ENCODE measurements around the gene AP5Z1.

The AP5Z1 gene

DNA sequence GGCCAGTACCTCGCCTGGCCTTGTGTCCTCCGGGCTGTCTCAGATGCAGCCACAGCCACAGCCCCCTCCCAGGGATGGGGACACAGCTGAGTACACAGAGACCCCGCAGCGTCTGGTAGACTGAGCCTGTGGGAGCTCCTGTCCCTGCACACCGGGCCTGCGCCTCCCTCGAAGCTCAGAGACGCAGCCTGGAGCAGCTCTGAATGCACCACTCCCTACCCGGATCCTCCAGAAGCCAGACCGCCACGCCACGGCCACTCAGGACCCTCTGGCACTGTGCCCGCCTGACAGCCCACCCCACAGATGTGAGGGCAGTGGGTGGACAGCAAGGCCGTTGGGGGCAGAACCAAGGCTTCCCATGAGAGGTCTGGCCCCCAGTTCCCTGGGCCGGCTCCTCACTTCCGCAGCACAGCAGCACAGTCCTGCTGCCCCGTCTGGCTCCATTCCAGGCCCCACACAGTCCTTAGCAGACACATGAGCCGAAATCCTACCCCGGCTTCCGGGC lies 45.6 kb downstream of the AP5Z1 start:
- DNase-seq (ENCODE audit: low read depth in 2 of 2), result no peak

DNA sequence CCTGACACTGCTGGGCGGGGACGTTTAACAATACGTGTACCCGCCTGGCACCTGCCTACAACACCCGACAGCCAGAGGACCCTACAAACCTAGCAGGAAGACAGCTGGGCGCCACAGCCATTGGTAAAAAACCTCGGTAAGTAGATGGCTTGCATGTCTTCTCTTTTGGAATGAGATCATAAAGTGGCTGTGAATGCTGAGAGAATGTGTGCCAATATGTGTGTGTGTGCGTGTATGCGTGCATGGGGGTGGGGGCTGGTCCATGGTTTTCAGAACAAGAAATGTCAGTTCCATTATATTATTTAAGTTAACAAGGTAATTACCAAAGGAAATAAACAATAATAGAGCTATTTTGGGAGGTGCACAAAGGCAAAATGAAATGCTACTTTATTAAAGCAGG lies 47.3 kb downstream of the AP5Z1 start:
- no peak for DNase-seq (ENCODE audit: low read depth in 2 of 2)

DNA sequence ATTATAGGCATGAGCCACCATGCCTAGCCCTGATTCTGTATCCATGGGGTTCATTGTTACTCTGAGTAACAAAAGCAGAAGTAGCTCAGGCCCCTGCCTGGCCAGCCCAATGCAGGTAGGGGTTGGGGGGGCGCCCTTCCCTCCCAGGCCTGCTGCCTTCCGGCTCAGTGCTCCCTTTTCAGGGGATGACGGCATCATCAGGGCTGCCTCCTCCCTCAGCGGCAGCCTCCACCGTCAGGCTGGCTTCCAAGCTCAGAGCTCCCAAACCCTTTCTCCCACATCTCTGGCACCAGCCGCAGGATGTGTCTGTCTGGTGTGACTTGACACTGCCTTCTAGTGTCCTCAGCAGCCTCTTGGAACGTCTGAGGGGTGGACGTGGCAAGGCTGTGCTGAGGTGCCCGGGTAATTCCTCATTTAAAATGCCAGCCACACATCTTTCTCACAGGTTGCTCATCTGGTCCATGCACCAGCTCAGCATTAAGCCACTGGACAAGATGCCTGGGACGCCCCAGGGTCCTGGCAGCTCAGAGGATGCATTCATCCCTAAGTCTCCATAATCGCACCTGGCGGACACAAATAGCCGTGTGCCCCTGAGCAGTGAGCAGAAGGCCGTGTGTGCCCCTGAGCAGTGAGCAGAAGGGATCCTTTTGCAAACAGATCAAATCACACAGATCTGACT lies 48.2 kb downstream of the AP5Z1 start:
- no peak for DNase-seq (ENCODE audit: low read depth in 2 of 2)

DNA sequence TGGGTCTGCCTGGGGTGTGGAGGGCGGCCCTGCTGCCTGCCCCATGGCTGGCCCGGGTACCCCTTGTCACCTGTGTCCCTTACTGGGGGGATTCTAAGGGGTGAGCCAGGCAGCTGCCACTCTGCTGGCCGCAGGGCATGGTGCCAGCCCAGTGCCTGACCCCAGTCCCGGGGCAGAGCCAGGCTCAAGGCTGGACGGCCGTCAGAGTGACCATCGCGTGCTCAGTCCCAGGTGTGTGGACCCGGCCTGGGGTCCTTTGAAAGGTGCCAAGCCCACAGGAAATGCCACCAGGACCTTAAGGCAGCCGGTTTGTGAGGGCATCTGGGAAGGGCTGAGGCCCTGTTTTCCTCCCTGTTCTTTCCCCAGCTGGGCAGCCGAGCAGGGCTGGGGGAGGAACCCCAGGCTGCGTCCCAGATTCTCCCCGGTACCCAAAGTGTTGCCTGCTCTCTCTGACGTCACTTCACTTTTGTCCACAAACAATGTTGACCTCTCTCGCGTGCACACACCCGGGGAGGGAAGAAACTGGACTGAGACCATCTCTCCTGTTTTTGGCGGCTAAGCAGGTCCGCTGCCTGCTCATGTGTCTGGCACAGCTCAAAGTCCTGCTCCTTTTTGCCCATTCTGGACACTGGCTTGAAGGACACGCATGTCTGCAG lies 48.8 kb downstream of the AP5Z1 start:
- DNase-seq (ENCODE audit: low read depth in 2 of 2), result no peak

DNA sequence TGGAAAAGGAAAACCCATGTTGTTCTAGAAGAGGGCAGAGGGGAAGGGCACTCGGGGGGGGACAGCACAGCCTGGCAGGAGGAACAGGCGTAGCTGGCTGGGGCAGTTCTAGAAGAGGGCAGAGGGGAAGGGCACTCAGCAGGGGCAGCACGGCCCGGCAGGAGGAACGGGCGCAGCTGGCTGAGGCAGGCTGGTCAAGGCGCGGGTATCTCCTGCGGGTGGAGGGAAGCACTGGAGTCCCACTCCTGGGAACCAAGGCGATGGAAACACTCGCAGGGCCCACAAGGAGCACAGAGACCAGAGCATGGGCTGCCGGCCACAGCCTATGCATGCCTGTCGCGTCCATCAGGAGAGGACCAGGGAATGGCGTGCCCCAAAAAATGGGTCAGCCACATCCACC lies 49.7 kb downstream of the AP5Z1 start:
- no peak for DNase-seq (ENCODE audit: low read depth in 2 of 2)

DNA sequence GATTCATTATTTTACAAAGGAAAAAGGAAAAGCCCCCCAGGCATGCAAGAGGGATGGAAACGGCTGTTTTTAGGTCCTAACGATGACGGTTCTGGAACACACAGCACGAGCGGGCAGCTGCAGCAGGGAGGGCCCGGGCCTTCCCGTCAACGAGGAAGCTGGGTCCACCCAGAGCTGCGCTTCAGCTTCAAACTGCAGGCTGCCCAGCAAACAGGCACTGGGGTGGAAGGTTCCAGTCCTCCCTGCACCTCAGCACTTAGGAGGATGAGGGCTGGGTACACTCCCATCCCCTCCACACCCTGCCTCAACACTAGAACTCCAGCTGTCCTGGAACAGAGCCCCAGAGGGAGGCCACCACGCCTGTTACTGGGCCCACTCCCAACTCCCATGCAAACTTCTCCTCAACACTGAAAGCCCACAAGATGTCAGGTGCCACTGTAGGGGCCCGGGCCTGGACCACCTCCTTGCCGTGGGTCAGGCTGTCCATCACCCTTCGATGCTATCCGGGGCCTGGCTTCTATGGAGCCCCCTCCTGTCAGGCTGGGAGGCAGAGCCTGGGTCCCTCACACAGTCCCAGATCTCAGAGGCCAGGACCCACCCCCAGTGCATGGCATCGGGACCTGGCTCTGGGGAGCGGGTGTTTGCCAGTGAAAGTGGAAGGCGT lies 53.4 kb downstream of the AP5Z1 start:
- no peak for DNase-seq (ENCODE audit: low read depth in 2 of 2)

DNA sequence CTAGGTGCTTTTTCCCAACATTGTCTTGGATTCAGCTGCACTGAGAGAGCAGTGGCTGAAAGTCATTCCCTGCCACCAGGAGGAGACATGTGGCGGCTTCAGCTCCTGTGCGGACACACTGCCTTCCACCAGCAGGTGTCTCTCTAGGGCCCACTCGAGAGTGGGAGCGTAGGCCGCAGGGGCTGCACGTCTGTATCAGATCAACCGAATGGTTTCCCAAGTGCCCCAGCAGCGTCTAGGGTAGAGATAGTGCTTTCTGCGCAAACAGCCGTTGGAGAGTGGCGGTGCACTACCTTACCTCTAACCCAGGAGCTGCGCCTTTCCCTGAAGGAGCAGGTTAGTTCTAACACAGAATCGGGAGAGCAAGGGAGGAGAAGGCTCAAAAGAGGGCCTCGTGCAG lies 54.8 kb downstream of the AP5Z1 start:
- DNase-seq (ENCODE audit: low read depth in 2 of 2), result peak; percentile 23 to 34

DNA sequence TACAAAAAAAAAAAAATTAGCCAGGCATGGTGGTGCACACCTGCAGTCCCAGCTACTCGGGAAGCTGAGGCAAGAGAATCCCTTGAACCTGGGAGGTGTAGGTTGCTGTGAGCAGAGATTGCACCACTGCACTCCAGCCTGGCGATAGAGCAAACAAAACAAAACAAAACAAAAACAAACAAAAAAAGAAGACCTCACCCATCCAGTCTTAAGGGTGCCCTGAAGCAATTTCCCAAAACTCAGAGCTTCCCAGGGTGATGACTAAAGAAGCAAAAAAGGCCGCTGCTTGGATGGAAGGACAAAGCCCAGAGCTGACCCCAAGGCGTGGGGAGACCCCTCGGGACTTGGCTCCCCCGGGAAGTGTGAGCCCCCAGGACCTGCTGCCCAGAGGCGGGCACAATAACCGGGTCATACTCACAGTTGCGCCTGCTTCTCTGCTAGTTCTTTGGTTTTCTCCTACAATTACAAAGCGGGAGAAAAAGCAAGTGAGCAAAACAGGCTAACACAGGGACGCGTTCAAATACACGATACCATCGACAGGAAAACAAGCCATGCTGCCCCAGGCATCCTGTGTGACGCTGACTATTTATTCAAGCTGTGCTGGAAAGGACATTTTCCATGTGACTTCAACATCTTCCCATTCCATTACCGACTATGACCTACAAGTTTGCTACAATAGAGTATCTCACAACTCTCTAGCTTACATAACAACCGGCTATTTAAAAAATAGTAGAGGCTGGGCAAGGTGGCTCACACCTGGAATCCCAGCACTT lies 56.5 kb downstream of the AP5Z1 start:
- no peak for DNase-seq (ENCODE audit: low read depth in 2 of 2)

DNA sequence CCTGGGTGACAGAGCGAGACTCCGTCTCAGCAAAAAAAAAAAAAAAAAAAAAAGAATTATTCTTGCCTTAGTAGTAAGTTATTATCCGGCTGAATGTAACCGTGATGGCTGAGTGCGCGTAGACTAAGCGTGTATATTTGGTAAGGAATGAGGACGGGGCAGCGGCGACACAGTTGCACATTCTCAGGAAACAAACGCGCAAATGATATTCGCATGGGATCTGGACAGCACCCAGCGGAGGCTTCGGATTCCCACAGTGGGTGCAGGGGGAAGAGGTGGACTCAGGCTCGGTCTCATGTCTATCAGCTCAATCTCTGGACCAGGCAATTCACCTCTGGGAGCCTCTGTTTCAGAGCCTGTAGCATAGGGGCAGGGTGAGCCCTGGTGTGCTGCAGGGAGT lies 57.3 kb downstream of the AP5Z1 start:
- no peak for DNase-seq (ENCODE audit: low read depth in 2 of 2)

DNA sequence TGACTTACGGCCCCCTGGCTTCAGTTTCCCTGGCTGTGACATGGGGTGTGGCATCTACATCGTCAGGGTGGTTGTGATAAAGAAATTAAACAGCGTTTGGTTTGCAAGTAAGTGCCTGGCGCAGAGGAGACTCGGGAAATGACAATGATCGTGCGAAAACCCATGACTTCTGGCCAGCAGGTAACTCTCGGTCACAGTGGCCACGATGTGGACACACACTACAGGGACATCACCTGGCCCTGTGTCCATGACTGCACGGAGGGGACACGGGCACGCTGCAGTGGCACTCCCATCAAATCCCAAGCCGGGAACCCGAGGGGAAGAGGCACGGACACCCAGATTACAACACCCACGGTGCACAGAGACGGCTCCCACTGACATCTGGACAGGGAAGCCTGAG lies 57.8 kb downstream of the AP5Z1 start:
- no peak for DNase-seq (ENCODE audit: low read depth in 2 of 2)

DNA sequence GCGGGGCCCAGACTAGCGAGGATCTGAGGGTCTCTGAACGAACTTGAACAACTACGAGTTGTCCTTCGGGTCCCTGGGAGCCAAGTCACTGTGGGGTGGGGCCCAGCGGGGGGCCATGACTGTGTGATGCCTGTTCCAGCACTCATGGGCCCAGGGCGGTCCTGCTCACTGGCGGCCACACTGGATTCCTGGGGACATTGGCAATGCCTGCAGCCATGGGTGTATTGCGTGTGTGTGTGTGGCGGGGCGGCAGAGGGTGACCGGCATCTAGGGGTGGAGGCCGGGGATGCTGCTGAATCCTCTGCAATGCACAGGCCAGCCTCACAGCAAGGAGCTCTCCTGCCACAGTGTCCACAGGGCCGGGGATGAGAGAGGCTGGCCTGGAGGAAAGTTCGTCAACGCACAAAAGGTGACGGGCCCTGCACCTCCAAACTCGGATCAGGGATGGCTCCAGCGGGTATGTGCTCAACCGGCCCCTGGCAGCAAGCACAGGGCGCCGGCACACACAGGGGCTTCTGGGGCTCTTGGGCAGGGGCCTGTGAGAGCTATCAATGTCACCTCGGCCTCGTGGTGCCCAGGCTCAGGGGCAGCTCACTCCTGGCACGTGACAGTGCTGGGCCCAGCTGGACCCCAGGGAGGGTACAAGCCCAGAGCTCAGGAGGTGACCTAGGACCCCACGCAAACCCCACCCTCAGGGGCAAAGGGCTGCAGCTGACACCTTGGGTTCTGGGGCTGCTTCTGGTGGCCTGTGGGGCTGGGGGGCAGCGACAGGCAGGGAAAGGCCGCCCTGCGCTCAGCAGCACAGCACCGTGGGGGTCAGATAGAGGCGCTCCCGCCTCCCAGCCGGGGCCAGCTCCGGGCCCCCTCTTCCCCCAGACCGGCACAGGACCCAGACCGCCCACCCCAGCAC lies 58.5 kb downstream of the AP5Z1 start:
- DNase-seq (ENCODE audit: low read depth in 2 of 2), result no peak

DNA sequence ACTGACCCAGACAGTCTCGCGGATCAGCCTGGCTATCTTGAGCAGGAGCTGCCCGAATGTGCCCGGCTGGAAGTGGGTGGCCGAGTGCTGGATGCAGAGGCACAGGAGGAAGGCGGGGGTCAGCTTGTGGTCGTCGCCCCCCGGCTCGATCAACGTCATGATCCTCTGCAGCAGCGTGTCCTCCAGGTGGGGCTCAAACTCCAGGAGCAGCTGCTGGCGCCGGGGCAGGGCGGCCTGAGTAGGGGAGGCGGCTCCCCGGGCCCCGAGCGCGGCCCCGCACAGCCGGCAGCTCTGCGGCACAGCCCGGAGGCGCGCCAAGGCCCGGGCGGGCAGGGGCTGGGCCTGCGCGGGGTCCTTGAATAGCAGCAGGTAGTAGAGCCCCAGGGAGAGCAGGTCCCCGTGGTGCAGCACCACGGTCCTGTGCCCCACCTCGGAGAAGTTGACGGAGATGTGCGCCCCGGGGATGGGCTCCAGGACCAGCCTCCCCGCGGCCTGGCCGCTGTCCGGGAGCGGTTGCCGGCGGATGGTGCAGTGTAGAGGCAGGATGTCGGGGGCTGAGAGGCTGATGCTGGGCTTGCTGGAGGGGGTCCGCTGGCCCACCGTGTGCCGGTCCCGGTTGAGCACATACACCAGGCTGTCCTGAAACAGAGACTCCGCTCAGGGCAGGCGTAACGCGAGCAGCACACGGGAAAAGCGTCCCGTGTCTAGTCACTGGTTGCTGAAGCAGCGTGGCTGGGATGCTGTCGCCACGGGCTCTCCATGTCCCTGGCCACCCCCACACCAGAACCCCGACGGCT lies 59.4 kb downstream of the AP5Z1 start:
- no peak for DNase-seq (ENCODE audit: low read depth in 2 of 2)

DNA sequence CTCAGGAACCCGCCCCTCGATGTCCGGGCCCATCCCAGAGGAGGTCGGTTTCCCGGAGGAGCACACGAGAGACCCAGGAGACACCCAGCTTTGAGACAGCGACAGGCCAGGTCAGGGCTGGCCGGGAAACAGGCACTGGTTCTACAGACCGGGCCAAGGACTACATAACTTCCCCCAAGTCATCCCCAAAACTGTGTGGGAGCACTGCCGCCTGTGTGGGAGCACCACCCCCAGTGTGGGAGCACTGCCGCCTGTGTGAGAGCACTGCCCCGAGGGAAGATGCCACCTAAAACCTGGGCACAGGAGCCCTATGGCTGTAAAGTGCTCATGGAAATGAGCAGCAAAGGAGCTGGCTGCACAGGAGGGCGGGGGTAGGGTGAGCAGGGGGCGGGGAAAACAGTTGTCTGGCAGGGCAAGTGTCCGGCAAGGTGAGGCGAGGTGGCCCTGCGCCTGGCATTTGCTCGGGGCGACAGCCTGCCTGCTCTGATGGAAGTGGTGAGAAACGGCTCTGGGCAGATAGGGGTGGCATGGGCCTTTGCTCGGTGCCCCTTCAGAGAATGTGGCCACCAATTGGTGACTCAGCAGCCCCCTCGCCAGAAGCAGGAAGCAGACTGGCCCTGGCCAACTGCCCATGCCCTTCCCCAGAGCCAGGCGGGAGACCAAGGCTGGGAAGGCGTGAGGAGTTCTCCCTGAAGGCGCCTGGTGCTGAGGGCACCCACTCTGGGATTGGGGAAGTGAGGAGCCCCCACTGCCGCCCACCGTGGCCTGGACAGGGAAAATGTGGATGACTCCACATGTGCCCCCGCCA lies 60.2 kb downstream of the AP5Z1 start:
- DNase-seq (ENCODE audit: low read depth in 2 of 2), result no peak

DNA sequence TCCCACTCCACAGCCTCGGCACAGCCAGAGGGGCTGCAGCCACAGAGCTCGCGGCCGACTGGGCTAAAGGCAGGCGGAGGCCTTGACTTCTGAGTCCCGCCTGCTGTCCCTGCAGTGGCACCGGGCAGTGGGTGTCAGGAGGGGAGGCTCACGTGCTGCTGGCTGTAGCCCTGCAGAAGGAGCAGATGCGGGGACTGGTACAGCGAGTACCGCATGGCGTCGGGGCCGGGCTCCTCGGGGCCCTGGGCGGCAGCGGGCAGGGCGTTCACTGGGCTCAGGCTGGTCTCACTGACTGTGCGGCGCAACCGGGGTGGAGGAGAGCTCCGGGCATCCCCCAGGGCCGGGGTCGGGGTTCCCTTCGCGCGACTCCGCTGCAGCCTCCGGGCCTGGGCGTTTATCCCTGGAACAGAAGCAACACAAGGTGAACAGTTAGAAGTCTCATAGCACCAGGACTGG lies 60.8 kb downstream of the AP5Z1 start:
- no peak for DNase-seq (ENCODE audit: low read depth in 2 of 2)

DNA sequence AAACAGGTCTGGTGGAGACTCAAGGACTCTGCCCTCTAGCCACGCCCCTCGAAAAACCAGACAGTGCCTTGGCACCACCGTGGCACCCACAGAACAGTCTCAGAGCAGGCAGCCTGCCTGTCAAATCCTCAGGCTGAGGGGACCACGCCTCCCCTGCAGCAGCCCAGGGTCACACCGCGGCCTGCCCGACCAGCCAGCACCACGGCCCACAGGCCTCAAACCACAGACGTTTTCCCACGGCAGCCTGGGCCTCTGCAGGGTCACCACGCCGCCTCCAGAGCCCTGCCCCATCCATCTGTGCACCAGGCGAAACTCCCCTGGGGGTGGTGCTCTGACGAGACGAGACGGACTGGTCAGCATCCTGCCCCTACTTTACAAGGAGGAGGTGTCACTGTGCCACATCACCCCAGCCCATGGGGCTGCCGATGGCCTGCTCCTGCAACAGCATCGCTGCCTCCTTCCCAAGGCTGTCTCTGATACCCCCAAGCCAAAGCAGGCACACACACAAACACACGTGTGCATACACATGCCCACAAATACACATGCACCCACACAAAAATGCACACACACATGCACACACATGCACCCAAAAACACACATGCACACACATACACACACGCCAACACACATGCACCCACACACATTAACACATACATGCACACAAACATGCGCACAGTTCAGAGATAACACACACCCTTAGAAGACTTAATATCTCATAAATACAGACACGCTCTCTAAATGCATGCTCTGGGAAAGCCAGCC lies 61.8 kb downstream of the AP5Z1 start:
- no peak for DNase-seq (ENCODE audit: low read depth in 2 of 2)

DNA sequence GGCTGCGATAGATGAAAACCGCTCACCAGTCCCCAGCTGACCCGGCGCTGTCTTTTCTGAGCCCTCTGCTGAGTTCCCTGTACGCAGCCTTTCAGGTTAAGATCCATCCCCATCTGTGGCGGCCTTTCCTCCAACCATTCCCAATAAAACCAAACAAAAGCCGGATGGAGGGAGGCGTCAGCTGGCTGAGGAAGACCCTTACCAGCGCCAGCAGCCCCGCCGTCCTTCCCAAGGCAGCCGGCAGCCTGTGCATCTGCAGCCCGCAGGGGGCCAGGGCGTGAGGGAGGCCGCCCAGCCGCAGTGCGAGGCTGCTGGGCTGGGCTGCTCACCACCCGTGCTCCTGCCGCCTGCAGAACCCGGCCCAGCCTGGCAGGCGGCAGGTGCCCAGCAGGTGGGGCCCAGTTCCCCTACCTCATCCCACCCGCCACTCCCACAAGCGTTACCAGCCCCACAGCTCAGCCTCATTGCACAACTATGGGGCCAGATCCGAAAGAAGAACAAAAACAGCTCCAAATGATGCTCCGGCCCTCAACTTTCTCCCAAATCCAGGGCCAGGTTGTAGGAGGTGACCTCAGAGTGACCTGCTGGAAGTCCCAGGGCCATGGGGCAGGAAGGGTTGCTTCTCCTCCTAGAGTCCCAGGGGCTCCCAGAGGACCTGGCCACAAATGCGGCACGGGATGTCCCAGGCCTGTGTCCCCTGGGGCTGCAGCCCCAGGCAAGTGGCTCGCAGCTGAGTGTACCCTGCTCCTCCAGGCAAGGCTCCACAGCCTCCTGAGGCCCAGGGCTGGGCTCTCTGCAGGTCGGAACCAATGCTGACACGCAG lies 62.6 kb downstream of the AP5Z1 start:
- no peak for DNase-seq (ENCODE audit: low read depth in 2 of 2)

DNA sequence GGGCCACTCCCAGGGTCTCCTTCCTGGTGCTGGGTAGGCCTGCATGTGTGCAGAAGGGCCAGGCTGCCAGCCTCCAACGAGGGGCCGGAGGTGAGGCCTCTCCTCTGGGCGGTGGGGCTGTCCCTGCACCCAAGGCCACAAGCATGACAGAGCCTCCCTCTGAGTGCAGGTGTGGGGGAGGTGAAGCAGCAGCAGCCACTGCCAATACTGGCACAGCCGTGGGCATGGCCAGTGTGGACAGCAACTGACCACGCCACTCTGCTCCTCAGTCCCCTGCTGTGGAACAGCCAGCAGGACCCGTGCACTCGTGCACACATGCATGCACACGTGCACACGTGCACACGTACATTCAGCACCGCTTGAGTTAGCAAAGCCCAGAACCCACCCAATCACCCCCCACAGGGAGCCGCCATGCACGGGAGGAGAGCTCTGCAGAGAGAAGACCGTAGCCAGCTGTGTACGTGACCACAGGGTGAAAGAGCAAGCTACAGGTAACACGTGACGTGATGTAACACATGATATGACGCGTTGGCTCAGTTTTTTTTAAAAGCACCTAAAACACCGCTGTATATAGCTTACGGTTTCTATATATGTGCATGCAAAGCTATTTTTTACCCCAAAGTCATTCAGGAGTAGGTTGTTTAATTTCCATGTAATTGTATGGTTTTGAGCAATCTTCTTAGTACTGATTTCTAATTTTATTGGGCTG lies 63.4 kb downstream of the AP5Z1 start:
- DNase-seq (ENCODE audit: low read depth in 2 of 2), result no peak
